ENCODE measurements around the gene PROSER3. TPM values are rescaled to one million over a fixed set of nuclear protein-coding genes. Genes with fewer than 3 reads are reported as not detected.
A peak's percentile ranks its signal among the peaks of the same experiment; 100 is the strongest.

PROSER3 gene
- total and polyA plus RNA-seq, 2 of the 13 experiments (the other 11 are each of a cell fraction or from before 2014, with no cell fraction given): 5.1 to 5.7 TPM

GRCh38 chr19:35812220-35813042 lies 54.5 kb downstream of the PROSER3 start, which contains the start of gene PRODH2 (continued):
- TF ChIP-seq, protein P1, sequence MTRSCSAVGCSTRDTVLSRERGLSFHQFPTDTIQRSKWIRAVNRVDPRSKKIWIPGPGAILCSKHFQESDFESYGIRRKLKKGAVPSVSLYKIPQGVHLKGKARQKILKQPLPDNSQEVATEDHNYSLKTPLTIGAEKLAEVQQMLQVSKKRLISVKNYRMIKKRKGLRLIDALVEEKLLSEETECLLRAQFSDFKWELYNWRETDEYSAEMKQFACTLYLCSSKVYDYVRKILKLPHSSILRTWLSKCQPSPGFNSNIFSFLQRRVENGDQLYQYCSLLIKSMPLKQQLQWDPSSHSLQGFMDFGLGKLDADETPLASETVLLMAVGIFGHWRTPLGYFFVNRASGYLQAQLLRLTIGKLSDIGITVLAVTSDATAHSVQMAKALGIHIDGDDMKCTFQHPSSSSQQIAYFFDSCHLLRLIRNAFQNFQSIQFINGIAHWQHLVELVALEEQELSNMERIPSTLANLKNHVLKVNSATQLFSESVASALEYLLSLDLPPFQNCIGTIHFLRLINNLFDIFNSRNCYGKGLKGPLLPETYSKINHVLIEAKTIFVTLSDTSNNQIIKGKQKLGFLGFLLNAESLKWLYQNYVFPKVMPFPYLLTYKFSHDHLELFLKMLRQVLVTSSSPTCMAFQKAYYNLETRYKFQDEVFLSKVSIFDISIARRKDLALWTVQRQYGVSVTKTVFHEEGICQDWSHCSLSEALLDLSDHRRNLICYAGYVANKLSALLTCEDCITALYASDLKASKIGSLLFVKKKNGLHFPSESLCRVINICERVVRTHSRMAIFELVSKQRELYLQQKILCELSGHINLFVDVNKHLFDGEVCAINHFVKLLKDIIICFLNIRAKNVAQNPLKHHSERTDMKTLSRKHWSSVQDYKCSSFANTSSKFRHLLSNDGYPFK (CRISPR knock-in tag; IDR thresholded peaks at IDR 0.05; ENCODE audit: borderline replicate concordance): peak; percentile 6; the same call in 1 of the 2 replicates
- TF ChIP-seq GATA4 (IDR thresholded peaks at IDR 0.05; ENCODE audit: borderline replicate concordance, low read depth): peak; percentile 68; the same call in 1 of the 2 replicates
- peak; percentile 75; the same call in 1 of the 2 replicates for TF ChIP-seq NR2F2 (IDR thresholded peaks at IDR 0.05; ENCODE audit: borderline replicate concordance, low read depth)
- TF ChIP-seq YEATS4 (CRISPR knock-in tag; IDR thresholded peaks at IDR 0.05; ENCODE audit: borderline replicate concordance): peak; percentile 55; the same call in 1 of the 2 replicates
- TF ChIP-seq RARA (CRISPR knock-in tag; IDR thresholded peaks at IDR 0.05): peak; percentile 77
- TF ChIP-seq SMAD9 (CRISPR knock-in tag; IDR thresholded peaks at IDR 0.05): no peak
- TF ChIP-seq HIC2 (CRISPR knock-in tag; IDR thresholded peaks at IDR 0.05; ENCODE audit: low read depth): peak; percentile 86
- 0 out of 2 replicates have a peak, but pooled peaks have one; percentile 13 for TF ChIP-seq GZF1 (CRISPR knock-in tag; IDR thresholded peaks at IDR 0.05)
- TF ChIP-seq FOXP1 (IDR thresholded peaks at IDR 0.05): no peak
- peak; percentile 60 for TF ChIP-seq FOXP1 (CRISPR knock-in tag; IDR thresholded peaks at IDR 0.05)
- TF ChIP-seq NRL (CRISPR knock-in tag; IDR thresholded peaks at IDR 0.05; ENCODE audit: borderline replicate concordance): peak; percentile 43
- TF ChIP-seq, protein P2, sequence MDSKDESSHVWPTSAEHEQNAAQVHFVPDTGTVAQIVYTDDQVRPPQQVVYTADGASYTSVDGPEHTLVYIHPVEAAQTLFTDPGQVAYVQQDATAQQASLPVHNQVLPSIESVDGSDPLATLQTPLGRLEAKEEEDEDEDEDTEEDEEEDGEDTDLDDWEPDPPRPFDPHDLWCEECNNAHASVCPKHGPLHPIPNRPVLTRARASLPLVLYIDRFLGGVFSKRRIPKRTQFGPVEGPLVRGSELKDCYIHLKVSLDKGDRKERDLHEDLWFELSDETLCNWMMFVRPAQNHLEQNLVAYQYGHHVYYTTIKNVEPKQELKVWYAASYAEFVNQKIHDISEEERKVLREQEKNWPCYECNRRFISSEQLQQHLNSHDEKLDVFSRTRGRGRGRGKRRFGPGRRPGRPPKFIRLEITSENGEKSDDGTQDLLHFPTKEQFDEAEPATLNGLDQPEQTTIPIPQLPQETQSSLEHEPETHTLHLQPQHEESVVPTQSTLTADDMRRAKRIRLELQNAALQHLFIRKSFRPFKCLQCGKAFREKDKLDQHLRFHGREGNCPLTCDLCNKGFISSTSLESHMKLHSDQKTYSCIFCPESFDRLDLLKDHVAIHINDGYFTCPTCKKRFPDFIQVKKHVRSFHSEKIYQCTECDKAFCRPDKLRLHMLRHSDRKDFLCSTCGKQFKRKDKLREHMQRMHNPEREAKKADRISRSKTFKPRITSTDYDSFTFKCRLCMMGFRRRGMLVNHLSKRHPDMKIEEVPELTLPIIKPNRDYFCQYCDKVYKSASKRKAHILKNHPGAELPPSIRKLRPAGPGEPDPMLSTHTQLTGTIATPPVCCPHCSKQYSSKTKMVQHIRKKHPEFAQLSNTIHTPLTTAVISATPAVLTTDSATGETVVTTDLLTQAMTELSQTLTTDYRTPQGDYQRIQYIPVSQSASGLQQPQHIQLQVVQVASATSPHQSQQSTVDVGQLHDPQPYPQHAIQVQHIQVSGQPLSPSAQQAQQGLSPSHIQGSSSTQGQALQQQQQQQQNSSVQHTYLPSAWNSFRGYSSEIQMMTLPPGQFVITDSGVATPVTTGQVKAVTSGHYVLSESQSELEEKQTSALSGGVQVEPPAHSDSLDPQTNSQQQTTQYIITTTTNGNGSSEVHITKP (CRISPR knock-in tag; IDR thresholded peaks at IDR 0.05; ENCODE audit: low read depth): 0 out of 2 replicates have a peak, but pooled peaks have one; percentile 48
- no peak for TF ChIP-seq PHB2 (IDR thresholded peaks at IDR 0.05; ENCODE audit: partially characterized antibody)
- peak; percentile 54 for TF ChIP-seq SMAD3 (CRISPR knock-in tag; IDR thresholded peaks at IDR 0.05)
- TF ChIP-seq FOXA1 (IDR thresholded peaks at IDR 0.05): no peak
- TF ChIP-seq FOXA1 (CRISPR knock-in tag; IDR thresholded peaks at IDR 0.05): 0 out of 2 replicates have a peak, but pooled peaks have one; percentile 20
- peak; percentile 81; the same call in 1 of the 2 replicates for TF ChIP-seq MED1 (CRISPR knock-in tag; IDR thresholded peaks at IDR 0.05)
- no peak; the same call in 1 of the 2 replicates for TF ChIP-seq TOE1 (CRISPR knock-in tag; IDR thresholded peaks at IDR 0.05)
- no peak for TF ChIP-seq NFKBIZ (CRISPR knock-in tag; IDR thresholded peaks at IDR 0.05)
- peak; percentile 63; the same call in 1 of the 2 replicates for TF ChIP-seq ZNF816 (CRISPR knock-in tag; IDR thresholded peaks at IDR 0.05; ENCODE audit: borderline replicate concordance)
- no peak for TF ChIP-seq SOX13 (IDR thresholded peaks at IDR 0.05)
- peak in 1 of 2 experiments; percentile 49; a peak in 1 of 4 replicates for TF ChIP-seq SOX13 (CRISPR knock-in tag; conservative IDR thresholded peaks at IDR 0.05 in 1 of 2, IDR thresholded peaks at IDR 0.05 in 1 of 2)
- no peak; the same call in 1 of the 2 replicates for TF ChIP-seq RFXAP (CRISPR knock-in tag; IDR thresholded peaks at IDR 0.05; ENCODE audit: borderline replicate concordance)

All from HepG2 (cell line).